ENCODE measurements around the gene PHF21A.
"Not testable (repeated sequence)": the region's sequence is repeated elsewhere in the genome, so short reads cannot be mapped to it uniquely, and the experiment has no call there.

PHF21A gene

DNA sequence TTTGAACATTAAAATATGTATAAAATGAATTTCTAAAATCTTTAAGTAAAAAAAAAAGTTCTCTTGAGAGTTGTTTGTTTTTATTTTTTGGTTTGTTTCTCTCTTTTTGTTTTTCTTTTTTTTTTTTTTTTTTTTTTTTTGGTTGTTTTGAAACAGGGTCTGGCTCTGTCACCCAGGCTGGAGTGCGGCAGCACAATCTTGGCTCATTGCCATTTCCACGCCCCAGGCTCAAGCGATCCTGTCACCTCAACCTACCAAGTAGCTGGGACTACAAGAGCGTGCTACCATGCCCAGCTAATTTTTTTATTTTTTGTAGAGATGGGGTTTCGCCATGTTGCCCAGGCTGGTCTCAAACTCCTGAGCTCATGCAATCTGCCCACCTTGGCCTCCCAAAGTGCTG, 139.4 kb downstream of the PHF21A start:
- not testable (repeated sequence) for DNase-seq

DNA sequence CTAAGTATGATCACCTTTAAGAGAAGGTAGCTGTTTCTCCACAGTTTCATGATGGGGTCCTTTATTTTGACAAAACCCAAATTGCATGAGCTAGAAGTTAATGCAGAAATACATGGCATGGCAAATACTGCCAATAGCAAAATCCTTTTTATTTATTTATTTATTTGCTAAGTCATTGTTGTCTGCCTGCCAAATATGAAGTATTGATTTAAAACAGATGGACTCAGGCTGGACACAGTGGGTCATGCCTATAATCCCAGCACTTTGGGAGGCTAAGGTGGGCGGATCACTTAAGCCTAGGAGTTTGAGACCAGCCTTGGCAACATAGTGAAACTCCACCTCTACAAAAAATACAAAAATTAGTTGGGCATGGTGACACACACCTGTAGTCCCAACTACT, 146.4 kb downstream of the PHF21A start:
- no peak for DNase-seq

DNA sequence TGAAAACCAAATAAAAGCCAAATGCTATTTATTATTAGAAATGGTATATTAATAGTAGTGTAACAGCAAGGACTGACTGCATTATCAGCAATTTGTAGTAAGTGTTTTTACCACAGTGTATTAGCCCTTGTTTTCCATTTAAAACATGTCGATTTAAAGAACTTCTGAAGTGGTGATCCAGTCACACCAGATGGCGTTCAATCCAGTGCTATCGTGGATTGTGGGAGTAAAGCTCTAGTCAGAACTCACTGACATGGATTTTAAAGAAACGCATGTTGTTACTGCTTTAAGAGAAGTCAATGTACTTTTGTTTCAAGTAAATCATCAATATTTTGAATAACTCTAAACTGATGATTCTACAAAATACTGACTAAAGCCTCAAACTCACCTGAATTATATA, 147.7 kb downstream of the PHF21A start:
- DNase-seq = no peak

DNA sequence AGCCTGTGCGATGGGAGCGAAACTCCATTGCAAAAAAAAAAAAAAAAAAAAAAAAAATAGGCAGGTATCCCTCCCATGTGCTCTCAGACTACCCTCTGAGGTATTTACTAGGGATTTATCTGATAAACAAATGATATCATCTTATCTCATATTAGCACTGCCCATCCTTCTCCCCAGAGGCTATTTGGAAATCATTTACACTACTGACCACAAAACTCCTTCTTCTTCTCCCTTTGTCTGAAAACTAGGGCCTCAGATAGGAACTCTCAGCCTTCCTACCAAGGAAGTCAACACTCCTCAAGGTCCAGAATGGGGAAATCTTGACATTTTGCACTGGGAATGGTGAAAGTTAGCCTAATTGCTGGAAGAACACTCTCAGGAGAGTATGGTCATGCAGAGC, 152.4 kb downstream of the PHF21A start:
- no peak for DNase-seq

DNA sequence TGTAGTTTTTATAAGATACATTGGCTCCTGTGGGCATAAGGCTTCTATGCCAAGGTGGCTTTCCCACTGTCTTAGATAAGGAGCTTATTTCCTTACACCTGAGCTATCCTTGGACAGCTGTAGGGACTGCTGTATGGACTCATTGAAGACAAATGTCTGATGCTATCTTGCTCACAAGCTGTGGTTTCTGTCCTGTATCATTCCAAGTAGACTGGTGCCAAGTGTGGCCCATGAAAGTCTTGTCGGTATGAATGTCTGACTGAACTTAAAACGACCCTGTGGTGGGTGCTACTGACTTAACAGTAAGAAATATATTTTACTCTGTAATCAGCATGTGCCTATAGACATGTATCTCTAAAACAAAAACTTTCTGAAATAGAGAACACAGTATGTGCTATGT, 153.7 kb downstream of the PHF21A start:
- DNase-seq = no peak

DNA sequence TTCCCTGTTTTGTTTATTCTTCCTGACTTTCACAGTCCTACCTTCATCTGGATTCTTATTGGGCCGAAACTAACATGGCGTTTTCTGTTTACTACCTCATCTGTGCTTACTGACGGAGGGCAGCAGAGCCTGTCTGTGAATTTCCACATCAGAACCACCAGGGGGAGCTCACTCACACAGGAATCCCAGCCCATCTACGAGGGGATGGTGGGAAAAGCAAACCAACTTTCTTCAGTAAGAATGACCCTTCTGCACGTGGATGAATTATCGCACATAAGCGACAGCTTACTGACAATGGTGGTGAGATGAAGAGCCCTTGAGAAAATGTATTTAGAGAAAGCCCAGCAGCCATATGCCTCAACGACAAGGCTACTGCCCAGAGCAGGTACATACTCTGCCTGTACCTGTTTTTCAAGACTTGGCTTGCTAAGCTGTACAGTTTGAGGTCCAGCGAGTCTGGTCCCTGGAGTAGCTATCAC, 156.3 kb downstream of the PHF21A start:
- peak; percentile 43 to 59 for DNase-seq

DNA sequence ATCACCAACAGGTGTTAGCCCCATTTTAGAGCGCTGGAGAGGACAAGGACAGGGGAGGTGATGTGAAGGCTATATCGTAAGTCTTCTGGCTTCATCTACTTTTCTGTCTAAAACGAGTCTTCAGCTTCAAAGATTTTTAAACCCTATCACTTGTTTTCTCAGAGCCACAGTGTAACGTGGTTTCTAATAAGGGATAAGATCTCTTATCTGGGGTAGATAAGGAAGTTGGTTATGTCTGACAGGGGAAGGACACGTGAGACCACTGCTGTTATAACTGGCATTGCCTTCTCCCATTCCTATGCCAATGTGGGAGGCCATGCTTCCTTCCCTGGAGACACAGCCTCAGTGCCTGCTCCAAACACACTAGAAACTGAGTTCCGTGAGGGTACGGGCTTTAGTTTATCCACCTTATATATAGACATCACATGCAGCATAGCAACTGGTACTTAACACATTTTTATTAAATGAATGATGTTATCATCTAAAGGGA, 159.5 kb downstream of the PHF21A start:
- DNase-seq = no peak

DNA sequence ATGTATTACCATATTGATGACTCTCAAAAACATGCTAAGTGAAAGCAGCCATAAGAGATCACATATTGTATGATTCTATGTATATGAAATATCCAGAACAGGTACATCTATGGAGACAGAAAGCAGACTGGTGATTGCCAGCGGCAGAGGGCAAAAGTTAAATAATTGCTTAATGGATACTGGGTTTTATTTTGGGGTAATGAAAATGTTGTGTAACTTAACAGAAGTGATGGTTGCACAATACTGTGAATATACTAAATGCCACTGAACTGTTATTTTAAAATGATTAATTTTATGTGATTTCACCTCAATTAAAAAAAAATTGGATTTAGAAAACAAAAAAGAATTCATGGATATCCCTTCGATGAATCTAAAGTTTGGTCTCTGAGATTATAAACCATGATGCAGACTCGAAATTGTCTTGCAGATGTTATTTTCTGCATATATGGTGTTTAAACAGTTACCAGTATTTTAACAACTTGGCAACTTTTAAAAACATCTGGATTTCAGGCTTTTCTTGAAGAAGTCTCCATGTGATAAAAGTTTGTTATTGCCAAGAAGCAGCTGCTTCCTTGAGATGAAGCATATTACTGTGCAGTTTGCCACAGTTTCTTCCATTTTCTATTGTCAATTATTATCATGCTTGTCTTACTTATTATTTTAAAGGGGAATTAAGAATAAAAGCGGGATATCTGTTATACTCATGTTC, 160.7 kb downstream of the PHF21A start:
- DNase-seq = no peak

DNA sequence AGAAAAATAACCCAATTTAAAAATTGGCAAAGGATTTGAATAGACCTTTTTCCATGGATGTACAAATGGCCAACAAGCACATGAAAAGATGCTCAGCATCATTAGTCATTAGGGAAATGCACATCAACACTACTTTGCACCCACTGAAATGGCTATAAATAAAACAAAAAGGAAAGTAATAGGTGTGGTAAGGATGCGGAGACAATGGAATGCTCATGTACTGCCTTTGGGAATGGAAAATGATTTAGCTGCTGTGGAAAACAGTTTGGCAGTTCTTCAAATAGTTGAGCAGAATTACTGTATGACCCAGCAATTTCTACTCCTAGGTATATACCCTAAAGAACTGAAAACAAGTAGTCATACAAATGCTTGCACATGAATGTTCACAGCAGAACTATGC, 161.4 kb downstream of the PHF21A start:
- DNase-seq = no peak

DNA sequence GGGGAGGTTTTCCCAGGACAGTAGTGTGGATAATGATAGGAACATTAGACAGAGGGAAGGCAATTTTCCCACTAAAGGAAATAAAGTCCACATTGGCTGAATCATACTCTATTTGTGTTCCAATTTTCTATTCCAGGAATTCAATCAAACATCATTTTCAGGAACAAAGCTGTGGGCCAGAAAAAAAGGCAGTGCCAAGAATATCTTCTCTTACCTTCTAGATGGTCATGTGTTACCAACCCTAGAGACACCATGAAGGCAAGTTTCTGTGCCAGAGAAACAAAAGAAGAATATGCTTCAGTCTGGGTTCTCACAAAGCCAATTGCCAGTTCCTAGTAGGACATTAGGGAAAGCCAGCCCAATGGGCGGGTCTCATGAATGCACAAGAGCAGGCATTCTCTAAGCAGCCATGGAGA, 171.3 kb downstream of the PHF21A start:
- no peak for DNase-seq

DNA sequence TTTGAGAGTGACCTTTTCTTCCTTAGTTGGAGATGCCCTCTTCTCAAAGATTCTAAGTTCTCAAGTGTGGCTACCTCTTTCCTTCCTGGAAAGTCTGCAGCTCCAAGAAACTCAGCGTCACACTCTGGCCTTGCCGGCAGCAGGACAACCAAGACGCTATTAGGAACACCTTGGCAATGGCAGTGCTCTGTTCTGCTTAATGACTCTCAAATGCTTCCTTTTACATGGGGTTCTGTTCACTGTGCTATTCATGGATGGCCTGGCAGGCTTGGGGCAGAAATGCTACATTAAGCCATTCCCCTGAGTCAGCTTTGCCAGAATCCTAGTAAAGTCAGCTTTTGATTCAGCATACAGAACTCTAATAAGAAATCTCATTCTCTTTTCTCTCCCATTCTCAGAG, 172.9 kb downstream of the PHF21A start:
- DNase-seq = no peak

DNA sequence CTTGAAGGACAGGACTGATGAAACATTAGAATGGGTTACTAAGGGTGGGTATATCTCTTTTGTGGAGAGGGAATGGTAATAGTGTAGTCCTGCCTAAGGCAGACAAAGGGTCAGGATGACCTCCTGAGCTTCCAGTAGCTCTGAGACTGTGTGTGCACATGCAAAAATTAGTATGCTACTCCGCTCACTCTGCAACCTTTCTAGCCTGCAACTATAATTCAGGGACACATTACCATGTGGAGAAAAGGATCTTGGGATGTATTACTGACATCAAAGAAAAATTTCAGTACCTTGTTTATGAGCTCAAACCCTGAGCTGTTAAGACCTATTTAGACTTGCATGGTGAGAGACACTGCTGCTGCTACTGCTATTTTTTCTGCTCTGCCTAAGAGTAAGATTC, 173.4 kb downstream of the PHF21A start:
- no peak for DNase-seq

DNA sequence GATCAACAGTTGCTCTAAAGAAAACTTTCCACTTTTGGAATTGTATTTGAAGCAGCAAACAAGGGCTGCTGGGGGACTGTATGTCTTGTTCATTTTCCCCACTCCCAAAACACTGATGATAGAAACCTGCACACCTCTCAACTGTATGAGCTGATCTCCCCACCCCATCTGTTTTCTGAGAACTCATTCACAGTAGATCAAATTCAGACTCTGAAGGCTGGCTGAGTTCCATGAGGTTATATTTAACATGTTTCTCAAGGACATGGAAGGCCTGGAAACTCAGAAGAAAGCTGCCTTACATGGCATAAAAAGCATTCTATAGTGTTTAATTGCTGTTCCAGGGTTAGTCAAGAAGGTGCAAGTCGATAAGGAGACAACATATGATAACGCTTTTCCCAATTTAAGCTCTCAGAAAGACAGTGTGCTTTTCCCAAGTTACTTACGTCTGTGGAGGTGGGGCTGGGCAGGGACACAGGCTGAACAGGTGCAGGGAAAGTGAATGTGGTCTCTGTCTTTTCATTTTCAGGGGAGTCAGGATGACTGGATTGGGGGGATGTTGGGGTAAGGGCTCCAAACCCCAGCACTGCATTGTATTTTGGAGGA, 175.8 kb downstream of the PHF21A start:
- no peak for DNase-seq

DNA sequence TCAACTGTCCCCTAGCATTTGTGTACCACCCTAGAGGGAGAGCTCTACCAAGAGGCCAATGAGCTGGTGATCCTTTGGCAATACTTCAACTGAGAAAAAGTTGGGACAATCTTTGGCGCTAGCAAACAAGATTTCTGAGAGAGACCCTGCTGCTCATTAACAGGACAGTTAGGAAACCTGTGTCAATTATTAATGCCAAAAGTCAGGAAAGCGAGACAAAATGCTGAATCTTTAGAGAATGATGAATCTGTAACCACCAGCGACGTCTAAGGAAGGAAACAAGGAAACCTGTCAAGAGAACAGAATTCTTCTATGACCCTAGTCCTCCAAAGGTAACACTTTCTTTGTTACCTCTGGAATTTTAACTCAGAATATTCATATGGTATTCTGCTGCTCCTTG, 178.9 kb downstream of the PHF21A start:
- no peak for DNase-seq

DNA sequence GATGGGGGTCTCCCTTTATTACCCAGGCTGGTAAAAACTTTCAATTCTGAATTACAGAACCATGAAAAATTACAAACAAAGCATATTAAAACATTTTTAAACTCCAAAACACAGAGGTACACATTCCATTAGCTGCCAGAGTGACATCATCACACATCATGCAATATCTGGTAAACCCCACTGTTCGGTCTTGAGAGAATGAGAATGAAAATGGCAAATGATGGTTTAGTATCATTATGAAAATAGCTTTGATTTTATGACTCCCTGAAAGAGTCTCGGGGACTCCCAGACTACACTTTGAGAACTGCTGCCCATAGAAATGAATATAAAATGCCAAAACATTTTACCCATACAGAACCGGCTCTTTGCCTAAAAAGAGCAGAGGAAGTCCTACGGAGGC, 180.0 kb downstream of the PHF21A start:
- no peak for DNase-seq

DNA sequence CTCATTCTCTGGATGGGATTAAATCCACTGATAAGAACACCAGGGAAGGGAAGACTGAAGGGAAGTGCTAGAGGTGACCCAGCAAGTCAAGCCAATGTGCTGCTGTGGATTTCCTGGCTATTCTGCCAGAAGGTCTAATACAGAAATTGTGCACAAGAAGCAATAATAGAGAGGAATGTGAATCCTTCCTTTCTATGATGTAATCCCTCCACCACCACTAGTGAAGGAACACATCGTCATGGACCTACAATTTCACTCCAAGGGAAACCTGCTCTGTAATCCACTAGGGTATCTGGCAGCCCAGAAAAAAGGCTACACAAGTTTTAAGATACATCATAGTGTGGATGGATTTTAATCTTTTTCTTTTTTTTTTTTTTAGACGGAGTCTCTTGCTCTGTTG, 181.4 kb downstream of the PHF21A start:
- DNase-seq = no peak

DNA sequence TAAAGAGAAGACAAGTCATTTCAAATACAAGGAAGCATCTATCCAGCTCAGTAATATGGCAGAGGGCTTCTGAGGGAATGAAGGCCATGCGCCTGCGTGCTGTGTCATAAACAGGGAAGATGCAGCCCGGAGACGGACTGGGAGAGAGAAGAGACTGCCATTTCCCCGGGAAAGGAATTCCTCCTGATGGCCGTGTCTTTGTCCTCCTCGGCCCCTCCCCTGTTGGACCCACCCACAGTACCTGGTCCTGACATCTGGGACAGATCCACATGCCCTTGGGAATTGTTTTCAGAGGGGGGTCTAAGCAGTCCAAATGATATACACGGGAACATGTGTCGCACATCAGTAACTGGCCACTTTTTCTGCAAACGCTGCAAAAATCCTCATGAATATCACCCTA, 183.3 kb downstream of the PHF21A start:
- DNase-seq = no peak

DNA sequence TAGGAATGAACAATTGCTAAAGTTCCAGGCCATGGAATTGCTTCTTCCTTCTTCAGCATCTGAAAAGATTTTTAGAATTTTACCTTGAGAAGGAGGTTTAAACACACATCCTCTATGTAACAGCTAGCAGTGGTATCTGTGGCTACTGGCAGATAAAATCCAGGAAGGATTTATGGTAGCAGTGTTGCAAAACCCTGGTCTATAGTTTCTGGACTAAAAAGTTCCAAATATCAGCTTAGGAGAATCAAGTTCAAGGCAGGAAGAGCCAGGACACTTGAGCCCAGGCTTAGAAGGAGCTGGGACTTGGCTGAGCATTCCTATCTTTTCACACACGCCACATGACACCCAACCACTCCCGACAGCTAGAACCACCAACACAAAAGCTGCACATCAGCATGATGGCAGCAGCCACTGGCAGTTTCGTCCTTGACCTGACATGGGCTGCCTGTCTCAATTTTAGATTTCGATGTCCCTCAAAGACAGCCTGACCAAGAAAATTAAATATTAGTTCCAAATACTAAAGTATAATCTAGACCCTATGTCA, 184.7 kb downstream of the PHF21A start:
- DNase-seq = no peak

DNA sequence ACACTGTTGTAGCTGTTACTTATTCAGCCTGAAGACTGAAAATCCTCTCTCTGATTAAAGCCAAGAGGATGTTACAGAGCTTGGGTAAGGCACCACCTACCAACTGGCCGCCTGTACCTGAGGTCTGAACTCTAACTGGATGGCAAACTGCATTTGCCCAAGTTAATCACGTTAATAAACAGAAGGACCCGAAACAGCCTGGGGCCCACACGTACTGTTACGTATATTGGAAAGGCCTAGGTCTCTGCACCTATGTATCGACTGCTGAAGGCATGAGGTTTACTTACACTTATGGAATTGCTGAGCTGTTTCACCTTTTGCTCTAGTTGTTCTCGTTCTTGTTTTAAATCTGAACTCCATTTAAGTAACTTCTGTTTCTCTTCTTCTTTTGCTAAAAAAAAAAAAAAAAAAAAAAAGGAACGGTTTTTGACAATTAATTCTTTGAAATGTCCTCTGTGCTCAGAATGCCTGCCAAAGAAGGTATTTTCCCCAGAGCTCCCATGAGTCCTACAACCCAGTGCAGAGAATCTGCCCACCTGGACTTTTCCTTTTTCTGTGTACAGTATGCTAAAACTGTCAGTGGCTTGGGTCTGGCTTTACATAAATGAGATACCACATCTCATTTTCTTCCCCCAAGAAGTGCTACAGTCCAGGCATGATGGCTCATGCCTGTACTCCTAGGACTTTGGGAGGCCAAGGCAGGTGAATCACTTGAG, 185.7 kb downstream of the PHF21A start:
- DNase-seq = no peak

DNA sequence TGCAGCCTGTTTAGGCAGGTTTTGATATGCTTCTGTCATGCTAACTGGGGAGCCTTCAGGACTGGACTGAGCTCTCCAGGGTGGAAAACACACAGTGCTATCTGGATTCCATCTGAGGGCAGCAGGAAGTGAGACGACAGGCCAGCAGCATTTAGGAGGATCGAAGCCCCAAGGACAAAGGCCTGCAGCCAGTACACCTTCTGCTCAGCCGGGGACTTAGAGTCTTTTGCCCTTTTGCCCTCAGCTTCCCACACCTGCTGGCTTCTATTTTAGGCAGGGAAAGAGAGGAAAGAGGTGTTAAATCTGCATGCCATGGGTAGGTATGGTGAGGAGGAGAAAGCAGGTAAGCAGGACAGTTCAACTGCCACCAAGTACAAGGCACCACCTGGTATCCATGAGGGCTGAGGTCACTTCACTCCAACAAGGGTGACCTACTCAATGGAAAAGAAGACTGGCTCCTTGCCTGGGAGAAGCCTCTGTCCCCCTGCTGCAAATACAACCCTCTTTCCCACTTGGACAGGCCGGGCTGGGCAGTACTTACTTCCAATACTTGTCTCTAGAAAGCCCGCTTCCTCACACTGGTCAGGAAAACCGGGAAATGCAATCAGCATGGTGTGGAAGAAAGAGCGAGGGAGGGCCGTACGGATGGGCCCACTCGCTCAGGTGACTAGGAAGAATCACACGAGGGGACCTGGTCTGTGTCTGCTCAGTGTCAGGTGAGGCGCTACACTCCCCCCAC, 186.5 kb downstream of the PHF21A start:
- no peak for DNase-seq

DNA sequence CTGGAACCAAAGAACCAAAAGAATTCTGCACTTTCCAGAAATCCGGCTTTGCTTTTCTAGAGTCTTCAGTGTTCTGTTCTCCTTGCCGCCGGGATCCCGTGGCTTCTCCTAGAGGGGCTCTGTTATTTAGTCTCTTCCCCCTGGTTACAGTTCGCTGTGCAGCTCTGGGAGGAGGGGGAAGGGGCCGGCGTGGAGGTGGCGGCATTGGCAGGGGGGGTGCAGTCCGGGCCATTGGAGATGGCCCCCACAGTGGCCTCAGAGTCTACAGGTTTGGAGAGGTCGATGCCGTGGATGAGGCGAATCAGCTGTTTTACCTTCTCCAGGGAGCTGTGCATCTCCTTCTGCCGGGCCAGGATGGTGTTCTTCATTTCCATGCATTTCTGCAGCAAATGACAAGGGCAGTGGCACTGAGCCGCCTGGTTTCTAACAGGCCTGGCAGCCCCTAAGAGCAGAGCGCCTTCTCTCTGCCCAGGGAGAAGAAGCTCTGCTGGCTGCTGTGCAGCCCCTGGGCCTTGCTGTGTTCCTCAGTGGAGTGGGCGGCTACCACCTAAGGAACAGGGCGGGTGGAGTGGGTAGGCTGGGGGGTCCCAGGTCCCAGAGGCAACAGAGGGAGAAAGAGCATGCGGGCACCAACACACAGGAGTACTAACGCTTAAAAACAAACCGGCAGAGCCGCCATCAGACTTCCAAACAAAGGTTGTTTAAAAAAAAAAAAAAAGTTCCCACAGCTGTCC, 187.2 kb downstream of the PHF21A start:
- no peak for DNase-seq

DNA sequence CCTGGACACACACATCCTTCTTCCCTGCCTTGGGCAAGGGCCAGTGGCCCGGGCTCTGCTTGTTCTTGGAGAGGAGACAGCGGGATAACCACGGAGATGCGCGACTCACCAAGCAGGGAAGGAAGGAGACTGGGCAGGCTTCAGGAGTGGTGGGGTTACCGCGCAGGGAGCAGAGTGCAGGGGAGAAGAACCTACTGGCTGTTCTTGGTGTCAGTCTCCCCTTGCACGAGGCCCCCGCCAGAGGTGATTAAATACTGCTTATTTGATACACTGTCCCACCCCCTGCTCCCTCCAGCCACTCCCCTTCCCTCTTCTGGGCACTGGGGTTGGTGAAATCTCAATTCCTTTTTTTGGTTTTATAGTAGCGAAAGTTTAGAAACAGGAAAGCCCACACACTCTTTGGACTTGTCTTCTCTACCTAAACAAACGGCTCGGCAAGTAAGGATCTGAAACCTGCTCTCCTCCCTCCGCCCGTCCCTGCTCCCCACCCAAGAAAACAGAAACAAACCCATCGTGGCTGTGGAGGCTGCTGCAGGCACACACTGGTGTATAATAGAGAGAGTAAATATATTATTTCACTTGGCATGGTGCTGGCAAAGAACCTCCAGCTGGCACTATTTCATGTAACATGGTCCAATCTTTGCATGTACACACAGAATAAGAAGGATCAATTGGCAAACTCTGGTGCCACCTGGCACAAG, 188.0 kb downstream of the PHF21A start:
- no peak for DNase-seq

Data from stimulated activated CD4-positive, alpha-beta T cell treated with anti-CD3 and anti-CD28 coated beads, Interleukin-2, amount 100 ng/mL, for 24 hours (primary cell).